Measurements from ENCODE around the gene DCTN3.
A peak's percentile ranks its signal among the peaks of the same experiment; 100 is the strongest.

Gene DCTN3

GRCh38 chr9:34634551-34635248 lies 14.4 kb upstream of the DCTN3 start:
- Histone ChIP-seq H3K23ac (ENCODE audit: low read length) (no peak overlapping the region), H2AFZ (ENCODE audit: insufficient read depth, low read length, poor library complexity) (no peak overlapping the region), H3K27me3 (ENCODE audit: insufficient read depth, low read length) (peaks cover 14% of the 10 kb centered on the region), H2BK120ac (ENCODE audit: insufficient read depth, low read length, poor library complexity) (no peak overlapping the region), H3K4me2 (ENCODE audit: low read length) (no peak overlapping the region), H3K9me3 (ENCODE audit: insufficient read depth, low read depth, low read length) (no peaks in the 10 kb centered on the region), H3K36me3 (ENCODE audit: control insufficient read depth in 1 of 2, insufficient read depth in 2 of 2, low read length in 2 of 2) (peaks cover 3 to 6% of the 10 kb centered on the region in 2 experiments), H4K12ac (ENCODE audit: low read depth, low read length) (no peak overlapping the region), H3K4me3 (ENCODE audit: low read depth, low read length) (no peak overlapping the region), H3K4me1 (ENCODE audit: control insufficient read depth in 1 of 2, insufficient read depth in 2 of 2, low read length in 2 of 2) (peaks cover 7 to 15% of the 10 kb centered on the region in 2 experiments), H3K18ac (ENCODE audit: low read length) (no peak overlapping the region), H2BK5ac (ENCODE audit: low read depth, low read length, poor library complexity) (no peak overlapping the region), H4K91ac (ENCODE audit: low read depth, low read length) (no peak overlapping the region), H3K4ac (ENCODE audit: low read depth, low read length) (no peak overlapping the region), H4K8ac (ENCODE audit: low read depth, low read length) (no peak overlapping the region), H2BK12ac (ENCODE audit: low read length) (no peak overlapping the region), H3K9ac (ENCODE audit: low read length) (no peak overlapping the region), H2AK5ac (ENCODE audit: low read length) (no peak overlapping the region), H3K79me1 (ENCODE audit: low read length) (peaks cover 9% of the 10 kb centered on the region), H3K14ac (ENCODE audit: low read length) (no peak overlapping the region), H3K79me2 (ENCODE audit: control insufficient read depth, insufficient read depth, low read length, poor library complexity) (peaks cover 4% of the 10 kb centered on the region), H3K27ac (ENCODE audit: low read depth, low read length) (no peak overlapping the region)
- WGBS (ENCODE audit: extremely low coverage, insufficient coverage, insufficient read length), result no CpG with 5 or more reads among the region's 3 CpGs
- DNase-seq, result no peak

DNA sequence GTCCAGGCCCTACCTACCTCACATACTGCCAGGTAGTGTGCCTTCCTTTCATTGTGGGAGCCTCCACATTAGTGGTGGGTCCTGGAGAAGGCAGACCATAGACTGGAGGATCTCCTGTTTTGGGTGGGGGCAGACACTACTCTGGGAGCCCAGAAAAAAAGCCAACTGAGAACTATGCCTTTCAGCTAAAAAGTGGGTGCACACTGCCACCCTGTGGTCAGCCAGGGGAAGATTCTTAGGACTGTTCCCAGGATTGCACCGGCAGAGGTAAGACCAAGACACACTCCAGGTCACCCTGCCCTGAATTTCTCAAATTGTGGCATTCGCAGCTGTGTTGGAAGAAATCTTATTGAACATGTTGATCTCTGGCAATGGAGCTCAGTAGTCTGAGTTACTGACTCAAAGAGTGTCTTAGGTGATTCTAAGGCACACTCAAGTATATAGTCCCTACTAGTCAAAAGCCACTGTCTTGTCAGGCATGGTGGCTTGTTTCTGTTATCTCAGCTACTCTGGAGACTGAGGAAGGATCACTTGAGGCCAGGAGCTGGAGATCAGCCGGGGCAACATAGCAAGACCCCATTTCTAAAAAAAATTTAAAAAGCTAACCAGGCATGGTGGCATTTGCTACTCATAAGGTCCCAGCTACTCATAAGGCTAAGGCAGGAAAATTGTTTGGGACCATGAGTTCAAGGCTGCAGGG lies 13.7 kb upstream of the DCTN3 start:
- no peak overlapping the region for H4K12ac ChIP-seq (ENCODE audit: low read depth, low read length)
- H3K79me1 ChIP-seq (ENCODE audit: low read length), result peaks cover 9% of the 10 kb centered on the region
- H2AK5ac ChIP-seq (ENCODE audit: low read length), result no peak overlapping the region
- H3K14ac ChIP-seq (ENCODE audit: low read length), result no peak overlapping the region
- H4K91ac ChIP-seq (ENCODE audit: low read depth, low read length), result no peak overlapping the region
- no peak overlapping the region for H4K8ac ChIP-seq (ENCODE audit: low read depth, low read length)
- no CpG with 5 or more reads among the region's 3 CpGs for WGBS (ENCODE audit: extremely low coverage, insufficient coverage, insufficient read length)
- peaks cover 3 to 6% of the 10 kb centered on the region in 2 experiments for H3K36me3 ChIP-seq (ENCODE audit: control insufficient read depth in 1 of 2, insufficient read depth in 2 of 2, low read length in 2 of 2)
- no peak overlapping the region for H3K18ac ChIP-seq (ENCODE audit: low read length)
- no peak overlapping the region for H3K4me2 ChIP-seq (ENCODE audit: low read length)
- H3K79me2 ChIP-seq (ENCODE audit: control insufficient read depth, insufficient read depth, low read length, poor library complexity), result peaks cover 4% of the 10 kb centered on the region
- no peak overlapping the region for H2BK5ac ChIP-seq (ENCODE audit: low read depth, low read length, poor library complexity)
- H3K9ac ChIP-seq (ENCODE audit: low read length), result no peak overlapping the region
- no peak overlapping the region for H2BK120ac ChIP-seq (ENCODE audit: insufficient read depth, low read length, poor library complexity)
- peaks cover 2% of the 10 kb centered on the region for H3K9me3 ChIP-seq (ENCODE audit: insufficient read depth, low read depth, low read length)
- DNase-seq, result peak; percentile 31 to 70
- peaks cover 21% of the 10 kb centered on the region for H3K27me3 ChIP-seq (ENCODE audit: insufficient read depth, low read length)
- H3K4ac ChIP-seq (ENCODE audit: low read depth, low read length), result no peak overlapping the region
- H2AFZ ChIP-seq (ENCODE audit: insufficient read depth, low read length, poor library complexity), result no peak overlapping the region
- no peak overlapping the region for H3K27ac ChIP-seq (ENCODE audit: low read depth, low read length)
- H2BK12ac ChIP-seq (ENCODE audit: low read length), result no peak overlapping the region
- H3K4me3 ChIP-seq (ENCODE audit: low read depth, low read length), result no peak overlapping the region
- no peak overlapping the region for H3K23ac ChIP-seq (ENCODE audit: low read length)
- peaks cover 7 to 15% of the 10 kb centered on the region in 2 experiments for H3K4me1 ChIP-seq (ENCODE audit: control insufficient read depth in 1 of 2, insufficient read depth in 2 of 2, low read length in 2 of 2)

DNA sequence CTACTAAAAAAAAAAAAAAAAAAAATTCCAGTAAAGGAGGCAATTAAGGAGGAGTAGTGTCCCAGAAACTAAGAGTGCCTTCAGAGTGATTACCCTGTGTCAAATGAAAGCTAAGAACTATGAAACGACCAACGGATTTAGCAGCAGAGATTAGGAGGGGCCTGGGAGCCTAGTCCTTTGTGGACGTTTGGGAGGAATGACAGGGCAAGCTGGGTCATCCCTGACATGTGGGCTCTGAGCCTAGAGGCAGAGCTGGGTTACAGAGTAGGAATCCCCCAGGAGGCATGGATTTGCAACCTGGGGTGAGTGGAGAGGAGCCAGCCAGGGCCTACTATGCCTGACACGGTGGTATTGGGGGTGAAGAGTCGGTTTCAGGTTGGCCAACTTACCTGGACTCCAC lies 12.9 kb upstream of the DCTN3 start:
- Histone ChIP-seq H4K8ac (ENCODE audit: low read depth, low read length) (no peak overlapping the region), H3K4me1 (ENCODE audit: control insufficient read depth in 1 of 2, insufficient read depth in 2 of 2, low read length in 2 of 2) (peaks cover 5 to 16% of the 10 kb centered on the region in 2 experiments), H2BK5ac (ENCODE audit: low read depth, low read length, poor library complexity) (no peak overlapping the region), H3K4me3 (ENCODE audit: low read depth, low read length) (no peak overlapping the region), H3K36me3 (ENCODE audit: control insufficient read depth in 1 of 2, insufficient read depth in 2 of 2, low read length in 2 of 2) (peaks cover 3 to 6% of the 10 kb centered on the region in 2 experiments), H3K9ac (ENCODE audit: low read length) (no peak overlapping the region), H4K91ac (ENCODE audit: low read depth, low read length) (no peak overlapping the region), H3K79me2 (ENCODE audit: control insufficient read depth, insufficient read depth, low read length, poor library complexity) (peaks cover 4% of the 10 kb centered on the region), H3K9me3 (ENCODE audit: insufficient read depth, low read depth, low read length) (peaks cover 2% of the 10 kb centered on the region), H3K79me1 (ENCODE audit: low read length) (peaks cover 9% of the 10 kb centered on the region), H3K18ac (ENCODE audit: low read length) (no peak overlapping the region), H3K4me2 (ENCODE audit: low read length) (no peak overlapping the region), H3K4ac (ENCODE audit: low read depth, low read length) (no peak overlapping the region), H3K14ac (ENCODE audit: low read length) (no peak overlapping the region), H2BK120ac (ENCODE audit: insufficient read depth, low read length, poor library complexity) (no peak overlapping the region), H3K23ac (ENCODE audit: low read length) (no peak overlapping the region), H2BK12ac (ENCODE audit: low read length) (no peak overlapping the region), H2AK5ac (ENCODE audit: low read length) (no peak overlapping the region), H4K12ac (ENCODE audit: low read depth, low read length) (no peak overlapping the region), H3K27ac (ENCODE audit: low read depth, low read length) (no peak overlapping the region), H3K27me3 (ENCODE audit: insufficient read depth, low read length) (peaks cover 28% of the 10 kb centered on the region), H2AFZ (ENCODE audit: insufficient read depth, low read length, poor library complexity) (no peak overlapping the region)
- DNase-seq, result no peak
- WGBS (ENCODE audit: extremely low coverage, insufficient coverage, insufficient read length), result no CpG with 5 or more reads among the region's 5 CpGs

- H4K8ac ChIP-seq (ENCODE audit: low read depth, low read length), result no peak overlapping the region
- H3K27me3 ChIP-seq (ENCODE audit: insufficient read depth, low read length), result peaks cover 46% of the 10 kb centered on the region
- H3K4ac ChIP-seq (ENCODE audit: low read depth, low read length), result no peak overlapping the region
- H2BK120ac ChIP-seq (ENCODE audit: insufficient read depth, low read length, poor library complexity), result no peak overlapping the region
- H3K4me3 ChIP-seq (ENCODE audit: low read depth, low read length), result no peak overlapping the region
- no peak overlapping the region for H3K23ac ChIP-seq (ENCODE audit: low read length)
- no peak overlapping the region for H2BK12ac ChIP-seq (ENCODE audit: low read length)
- H2BK5ac ChIP-seq (ENCODE audit: low read depth, low read length, poor library complexity), result no peak overlapping the region
- H2AFZ ChIP-seq (ENCODE audit: insufficient read depth, low read length, poor library complexity), result no peak overlapping the region
- no peak overlapping the region for H4K12ac ChIP-seq (ENCODE audit: low read depth, low read length)
- no peak overlapping the region for H3K14ac ChIP-seq (ENCODE audit: low read length)
- H3K18ac ChIP-seq (ENCODE audit: low read length), result no peak overlapping the region
- H3K79me2 ChIP-seq (ENCODE audit: control insufficient read depth, insufficient read depth, low read length, poor library complexity), result no peaks in the 10 kb centered on the region
- WGBS (ENCODE audit: extremely low coverage, insufficient coverage, insufficient read length), result no CpG with 5 or more reads among the region's 5 CpGs
- H3K9me3 ChIP-seq (ENCODE audit: insufficient read depth, low read depth, low read length), result peaks cover 6% of the 10 kb centered on the region
- peaks cover under 1 to 4% of the 10 kb centered on the region in 2 experiments for H3K36me3 ChIP-seq (ENCODE audit: control insufficient read depth in 1 of 2, insufficient read depth in 2 of 2, low read length in 2 of 2)
- H3K9ac ChIP-seq (ENCODE audit: low read length), result no peak overlapping the region
- H3K27ac ChIP-seq (ENCODE audit: low read depth, low read length), result no peak overlapping the region
- no peak overlapping the region for H4K91ac ChIP-seq (ENCODE audit: low read depth, low read length)
- H3K79me1 ChIP-seq (ENCODE audit: low read length), result no peaks in the 10 kb centered on the region
- no peak overlapping the region for H3K4me2 ChIP-seq (ENCODE audit: low read length)
- H2AK5ac ChIP-seq (ENCODE audit: low read length), result no peak overlapping the region
- peaks cover 0 to 3% of the 10 kb centered on the region in 2 experiments for H3K4me1 ChIP-seq (ENCODE audit: control insufficient read depth in 1 of 2, insufficient read depth in 2 of 2, low read length in 2 of 2)
- DNase-seq, result no peak
Observed at GRCh38 chr9:34630402-34631154, 10.3 kb upstream of the DCTN3 start.
